Activated naive CD4-positive, alpha-beta T cell treated with anti-CD3 and anti-CD28 coated beads, Interleukin-2, amount 50 U/mL, for 16 hours (primary cell): ENCODE results near the gene GPR55.

Experiments used
- DNase-seq: peaks from one replicate; pipeline ENCODE4 v3.0.0-alpha.2; 2020

The GPR55 gene

GRCh38 chr2:230914886-230915285 is 10.2 kb downstream of the GPR55 start:
- DNase-seq: no peak

DNA sequence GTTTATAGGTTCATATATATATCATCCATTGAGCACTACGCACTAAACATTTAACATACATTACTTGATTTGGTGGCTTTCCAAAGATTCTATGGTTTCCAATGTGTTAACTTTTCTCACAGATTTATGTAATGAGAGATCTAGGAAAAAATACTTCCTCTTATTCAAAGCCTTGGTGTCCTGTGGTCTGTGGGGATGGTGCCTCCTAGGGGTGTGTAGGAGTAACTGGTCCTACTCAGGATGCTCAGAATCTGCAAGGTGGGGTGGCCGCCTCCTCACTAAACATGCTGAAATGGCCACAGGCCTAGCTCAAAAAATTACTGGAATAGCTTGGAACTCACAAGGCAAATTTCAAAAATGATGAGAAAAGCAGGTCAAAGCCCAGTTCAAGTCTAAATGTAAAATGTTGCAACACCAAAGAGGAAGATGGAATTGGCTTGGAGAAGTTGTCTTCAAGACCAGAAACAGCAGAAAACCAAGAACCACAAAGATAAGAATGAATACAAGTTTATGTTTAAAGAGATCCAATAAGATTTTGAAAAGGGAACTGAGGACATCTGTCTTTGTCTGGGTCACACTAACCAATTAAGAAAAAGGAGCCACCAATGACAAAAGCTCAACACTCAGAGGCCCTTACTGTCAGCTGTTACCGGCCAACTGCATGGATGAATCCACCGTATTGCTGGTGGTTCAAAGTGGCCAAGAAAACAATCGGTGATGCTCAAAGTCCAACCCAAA is 11.5 kb downstream of the GPR55 start:
- no peak for DNase-seq

DNA sequence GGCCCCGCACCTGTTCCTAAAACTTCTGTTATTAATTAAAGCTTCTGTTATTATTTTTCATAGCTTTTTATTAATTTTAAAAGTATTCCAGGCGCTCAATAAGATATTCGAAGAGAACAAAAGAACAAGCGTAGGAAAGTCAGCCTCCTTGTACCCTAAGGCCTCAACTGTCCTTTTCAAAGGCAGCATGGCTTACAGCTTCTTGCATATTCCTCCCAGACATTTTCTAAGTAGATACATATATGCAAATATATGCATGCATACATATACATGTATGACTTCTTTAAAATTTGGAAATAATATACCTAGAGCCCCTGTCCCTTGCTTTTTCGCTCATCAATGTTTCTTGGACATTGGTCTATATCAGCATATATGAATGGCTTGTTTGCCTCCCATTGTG is 12.3 kb downstream of the GPR55 start:
- no peak for DNase-seq

GRCh38 chr2:230912046-230912445 is 13.0 kb downstream of the GPR55 start:
- DNase-seq: no peak

DNA sequence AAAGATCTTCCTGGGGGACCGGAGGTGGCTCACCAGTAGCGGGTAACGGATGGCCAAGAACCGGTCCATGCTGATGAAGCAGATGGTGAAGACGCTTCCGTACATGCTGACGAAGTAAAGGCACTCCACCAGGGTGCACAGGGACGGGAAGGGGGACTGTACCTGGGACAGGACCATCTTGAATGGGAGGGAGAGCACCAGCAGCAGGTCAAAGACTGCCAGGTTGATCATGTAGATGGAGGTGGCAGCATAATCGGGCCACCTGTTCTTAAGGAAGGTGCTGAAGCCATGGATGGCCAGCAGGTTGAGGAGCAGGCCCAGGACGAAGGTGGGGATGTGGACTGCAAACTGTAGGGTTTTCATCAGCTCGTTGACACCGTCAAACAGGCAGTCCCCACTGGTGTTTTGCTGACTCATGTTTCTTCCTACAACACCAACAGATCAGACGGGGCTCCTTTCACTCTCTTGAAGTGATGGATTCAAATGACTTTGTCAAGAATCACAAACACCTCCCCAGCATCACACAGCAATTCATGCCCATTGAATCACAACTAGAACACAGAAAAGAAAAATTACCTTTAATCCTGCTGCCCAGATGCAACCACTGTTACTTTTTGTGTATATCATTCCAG is 14.4 kb downstream of the GPR55 start:
- no peak for DNase-seq

DNA sequence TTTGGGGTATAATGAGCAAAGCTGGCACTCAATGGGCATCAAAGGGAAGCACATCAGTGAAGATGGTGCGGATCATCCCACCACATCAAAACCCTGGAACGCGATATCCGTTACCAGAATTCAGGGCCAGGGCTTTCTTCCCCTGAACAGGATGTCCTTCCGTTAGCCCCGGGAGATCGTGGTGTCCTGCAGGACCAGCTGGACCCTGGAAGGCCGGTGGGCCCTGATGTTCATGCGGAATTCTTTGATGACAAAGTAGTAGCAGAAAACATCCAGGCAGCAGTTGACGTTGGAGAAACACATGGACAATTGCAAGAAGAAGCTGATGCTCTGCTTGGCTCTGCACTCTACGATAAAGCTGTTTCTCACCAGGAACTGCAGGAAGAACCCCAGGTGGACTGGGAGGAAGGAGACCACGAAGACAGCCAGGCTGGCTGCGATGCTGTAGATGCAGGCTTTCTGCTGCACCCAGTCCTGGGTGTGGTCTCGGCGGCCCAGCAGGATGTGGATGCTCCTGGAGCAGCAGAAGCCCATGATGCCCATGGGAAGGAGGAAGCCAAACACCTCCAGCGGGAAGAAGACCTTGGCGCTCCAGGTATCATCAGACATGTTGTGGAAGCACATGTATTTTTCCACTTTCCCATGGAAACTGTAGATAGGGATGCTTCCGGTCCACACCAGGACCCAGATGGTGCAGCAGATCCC is 15.0 kb downstream of the GPR55 start:
- no peak for DNase-seq

GRCh38 chr2:230908595-230909191 is 16.3 kb downstream of the GPR55 start:
- DNase-seq: peak; percentile 43

DNA sequence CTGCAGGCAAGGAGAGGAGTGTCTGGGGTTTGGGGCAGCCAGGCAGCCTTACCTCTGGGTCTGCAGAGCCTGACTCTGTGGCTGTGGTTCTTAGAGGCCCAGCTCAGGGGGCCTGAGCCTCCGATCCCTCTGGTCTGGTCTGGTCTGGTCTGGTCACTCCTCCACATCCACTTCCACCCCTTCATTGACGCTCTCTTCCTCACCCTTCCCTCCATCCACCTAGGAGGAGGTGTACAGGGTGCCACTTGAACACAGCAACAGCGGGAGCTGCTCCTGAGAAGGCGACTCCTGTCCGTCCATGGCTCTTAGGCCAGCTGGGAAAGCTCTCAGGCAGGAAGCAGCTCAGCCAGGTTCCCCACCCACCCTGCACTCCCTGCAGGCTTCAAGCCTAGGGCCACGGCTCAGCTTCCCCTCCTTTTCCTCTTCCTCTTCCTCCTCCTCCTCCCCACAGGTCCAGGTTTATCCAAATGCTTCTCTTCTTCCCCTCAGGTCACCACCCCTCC is 16.9 kb downstream of the GPR55 start:
- DNase-seq: no peak

GRCh38 chr2:230907361-230908091 is 17.5 kb downstream of the GPR55 start:
- DNase-seq: no peak

GRCh38 chr2:230906471-230907230 is 18.4 kb downstream of the GPR55 start:
- DNase-seq: no peak

DNA sequence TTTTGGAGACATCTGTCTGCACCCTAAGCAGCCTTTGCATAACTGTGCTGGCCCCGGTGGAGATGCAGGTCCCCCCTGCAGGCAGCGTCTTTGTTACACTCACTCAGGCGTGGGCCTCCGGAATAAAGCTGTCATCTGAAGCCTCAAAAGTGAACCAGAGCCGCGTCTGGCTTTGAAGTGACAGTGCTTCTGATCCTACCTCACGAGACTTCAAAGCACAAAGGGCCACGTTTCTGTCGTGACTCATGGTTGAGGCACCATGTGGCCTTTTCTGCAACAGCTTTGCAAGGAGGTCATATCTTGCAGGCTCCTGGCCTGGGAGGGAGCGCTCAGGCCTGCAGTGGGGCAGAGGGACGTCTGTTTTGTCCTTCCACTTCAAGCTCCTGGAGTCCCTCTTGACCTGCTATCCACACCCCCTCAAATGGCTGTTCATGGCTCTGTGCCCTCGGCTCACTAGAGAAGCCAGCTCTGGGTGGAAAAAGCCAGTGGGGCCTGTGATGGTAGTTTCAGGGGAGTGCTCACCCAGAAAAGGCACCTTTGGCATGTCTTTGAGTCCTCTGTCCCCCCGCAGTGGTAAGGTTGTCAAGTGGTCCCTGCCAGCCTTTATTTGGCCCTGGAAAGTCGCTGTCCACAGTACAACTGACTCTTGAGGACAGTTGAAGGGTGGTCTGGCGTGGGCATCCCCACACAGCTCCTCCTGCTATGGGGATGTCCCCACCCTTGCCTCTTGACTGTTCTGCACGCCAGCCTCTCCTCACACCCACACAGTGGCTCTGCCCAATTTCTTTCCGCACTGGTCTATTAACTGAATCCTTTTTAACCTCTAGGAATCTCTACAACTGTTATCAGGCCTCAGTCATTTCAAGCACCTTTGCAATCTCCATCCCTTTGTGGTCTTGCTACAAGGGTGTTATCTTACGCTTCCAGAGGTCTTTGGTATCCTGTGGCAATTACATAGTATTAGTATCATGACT is 19.3 kb downstream of the GPR55 start:
- DNase-seq: peak; percentile 94

- DNase-seq: no peak
Measured at GRCh38 chr2:230904856-230905447, 20.1 kb downstream of the GPR55 start.

DNA sequence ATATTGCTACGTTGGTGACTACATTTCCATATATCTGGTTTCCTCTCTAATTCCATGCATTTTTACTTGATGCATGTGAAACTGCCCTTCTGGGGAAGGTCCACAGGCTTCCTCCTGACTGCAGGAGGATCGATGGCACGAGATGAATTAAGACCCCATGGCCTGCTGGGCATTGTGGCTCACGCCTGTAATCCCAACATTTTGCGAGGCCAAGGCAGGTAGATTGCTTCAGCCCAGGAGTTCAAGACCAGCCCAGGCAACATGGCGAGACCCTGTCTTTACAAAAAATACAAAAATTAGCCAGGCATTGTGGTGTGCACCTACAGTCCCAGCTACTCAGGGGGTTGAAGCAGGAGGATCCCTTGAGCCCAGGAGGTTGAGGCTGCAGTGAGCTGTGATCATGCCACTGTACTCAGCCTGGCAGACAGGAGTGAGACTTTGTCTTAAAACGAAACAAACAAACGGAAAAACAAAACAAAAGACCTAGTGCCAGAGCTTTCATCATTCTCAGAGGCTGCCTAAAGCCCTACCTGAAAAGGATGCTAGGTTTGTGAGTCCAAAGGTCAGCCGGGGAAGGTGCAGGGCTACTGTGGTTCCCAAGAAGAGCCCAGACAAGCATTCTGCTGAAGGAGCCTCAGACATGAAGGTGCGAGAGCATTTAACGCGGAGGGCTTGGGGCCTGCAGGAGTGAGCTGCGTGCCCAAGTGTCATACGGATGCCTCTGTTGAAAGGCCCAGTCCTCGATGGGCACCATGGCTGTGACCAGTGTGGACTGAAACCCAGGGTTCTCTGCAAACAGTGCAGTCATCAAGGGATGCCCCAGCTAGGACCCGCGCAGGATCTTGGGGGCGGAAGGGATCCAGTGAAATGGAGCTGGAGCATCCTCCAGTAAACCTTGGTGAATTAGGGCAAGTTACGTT is 21.6 kb downstream of the GPR55 start:
- DNase-seq: no peak

DNA sequence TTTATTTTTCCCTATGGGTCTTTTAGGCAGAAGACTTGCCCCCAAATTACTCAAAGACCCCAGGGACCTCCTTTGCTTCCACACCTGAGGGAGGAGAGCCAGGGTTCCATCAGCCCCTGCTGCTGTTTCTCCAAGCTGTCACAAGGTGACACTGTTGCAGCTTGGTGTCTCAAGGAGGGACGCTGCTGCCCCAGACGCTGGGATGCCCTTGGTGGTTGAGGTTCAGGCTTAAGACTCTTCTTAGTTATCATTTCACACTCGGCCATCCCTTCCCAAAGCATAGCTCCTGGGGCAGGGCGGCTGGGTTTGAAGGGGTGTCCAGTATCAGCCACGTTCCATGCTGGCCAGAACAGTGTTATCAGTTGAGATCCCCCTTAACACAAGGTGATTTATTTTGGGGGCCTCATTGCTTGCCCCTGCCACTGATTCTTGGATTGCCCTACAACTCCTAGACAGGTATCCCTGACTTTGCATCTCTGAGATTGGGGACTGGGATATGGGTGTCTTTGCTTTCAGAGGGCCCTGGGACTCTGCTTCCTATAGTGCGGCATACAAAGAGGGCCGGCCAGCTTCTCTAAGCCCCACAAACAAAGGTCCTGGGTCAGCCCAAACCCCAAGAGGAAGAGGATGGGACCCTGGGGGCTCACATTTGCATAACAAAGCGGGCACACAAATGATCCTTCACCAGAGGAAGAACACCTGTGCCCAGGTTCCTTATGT is 22.7 kb downstream of the GPR55 start:
- DNase-seq: peak; percentile 67

DNA sequence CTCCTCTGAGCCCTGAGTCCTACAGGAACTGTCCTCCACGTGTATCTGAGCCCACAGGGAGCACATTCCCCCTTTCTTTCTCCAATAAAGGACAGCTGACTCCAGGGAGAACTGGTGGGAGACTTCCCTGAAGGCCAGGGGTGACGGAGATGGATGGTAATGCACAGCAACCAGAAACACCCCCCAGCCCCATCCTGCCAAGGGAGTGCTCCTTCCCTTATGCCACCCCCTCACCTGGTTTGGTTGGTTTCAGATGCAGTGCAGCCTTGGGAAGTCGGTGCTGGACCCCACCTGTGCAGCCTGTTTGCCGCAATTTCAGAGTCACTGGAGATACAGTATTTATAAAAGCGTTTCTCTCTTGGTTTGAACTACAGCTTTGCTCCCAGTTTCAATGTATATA is 24.0 kb downstream of the GPR55 start:
- DNase-seq: no peak

GRCh38 chr2:230900336-230900995 is 24.6 kb downstream of the GPR55 start:
- no peak for DNase-seq

GRCh38 chr2:230899786-230900185 is 25.3 kb downstream of the GPR55 start:
- DNase-seq: no peak

DNA sequence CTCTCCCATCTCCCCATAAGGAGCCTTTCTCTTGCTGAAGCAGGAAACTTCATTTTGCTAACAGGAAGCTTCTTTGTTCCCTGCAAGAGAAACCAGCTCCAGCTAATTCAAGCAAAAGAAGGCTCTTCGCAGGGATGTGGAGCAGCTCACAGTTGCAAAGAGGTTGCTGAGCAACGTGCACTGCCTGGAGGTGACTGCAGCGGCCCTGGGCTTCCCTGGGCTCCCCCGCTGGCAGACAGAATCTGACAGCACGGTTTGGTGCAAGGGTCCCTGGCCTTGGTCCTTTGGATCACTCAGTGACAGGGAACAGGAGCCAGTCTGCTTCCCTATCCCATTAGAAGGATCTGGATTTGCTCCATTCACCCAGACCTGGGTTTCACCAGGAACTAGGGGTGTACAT is 25.8 kb downstream of the GPR55 start:
- no peak for DNase-seq
